Endodermal cell (in vitro differentiated cells): ENCODE data around the gene CAPN5. TPM values are rescaled to one million over a fixed set of nuclear protein-coding genes. Genes with fewer than 3 reads are reported as not detected.

ENCODE experiments used
- DNase-seq: peaks from one replicate; pipeline ENCODE4 v3.0.0-alpha.2; 2017
- H3K27ac ChIP-seq: 2 replicates; pipeline ENCODE4 v1.5.1; 2013; ENCODE audit warnings: mild to moderate bottlenecking, low read depth, low read length, moderate library complexity
- H3K27me3 ChIP-seq: 2 replicates; pipeline ENCODE4 v1.6.1; 2013; ENCODE audit warnings: mild to moderate bottlenecking, low read length, moderate library complexity; ENCODE audit not compliant: insufficient read depth, control insufficient read depth, poor library complexity, severe bottlenecking
- H3K36me3 ChIP-seq: 2 replicates; pipeline ENCODE4 v1.7.0; 2013; ENCODE audit warnings: mild to moderate bottlenecking, low read length, moderate library complexity; ENCODE audit not compliant: control insufficient read depth, insufficient read depth
- H3K4me1 ChIP-seq: one replicate; pipeline ENCODE4 v1.7.0; 2013; ENCODE audit warnings: low read length; ENCODE audit not compliant: control insufficient read depth, insufficient read depth
- H3K4me3 ChIP-seq: 2 replicates; pipeline ENCODE4 v1.5.1; 2013; ENCODE audit warnings: mild to moderate bottlenecking, low read length, moderate library complexity
- H3K9ac ChIP-seq: 2 replicates; pipeline ENCODE4 v1.6.1; 2013; ENCODE audit warnings: mild to moderate bottlenecking, low read length, moderate library complexity; ENCODE audit not compliant: poor library complexity, severe bottlenecking; ENCODE audit errors: extremely low read depth
- H3K9me3 ChIP-seq: 2 replicates; pipeline ENCODE4 v1.6.1; 2013; ENCODE audit warnings: mild to moderate bottlenecking, low read length, moderate library complexity; ENCODE audit not compliant: control insufficient read depth
- H3K27ac Mint-ChIP-seq: 2 replicates; pipeline ENCODE4 v1.8.0; 2020; ENCODE audit warnings: mixed read lengths
- H3K27me3 Mint-ChIP-seq: 2 replicates; pipeline ENCODE4 v1.8.0; 2021; ENCODE audit warnings: mild to moderate bottlenecking, mixed read lengths; ENCODE audit not compliant: insufficient read depth
- H3K36me3 Mint-ChIP-seq: 2 replicates; pipeline ENCODE4 v1.8.0; 2020; ENCODE audit warnings: low read depth, mixed read lengths
- H3K4me1 Mint-ChIP-seq: 2 replicates; pipeline ENCODE4 v1.8.0; 2020; ENCODE audit warnings: mixed read lengths
- H3K4me3 Mint-ChIP-seq: 2 replicates; pipeline ENCODE4 v1.8.0; 2020; ENCODE audit warnings: mild to moderate bottlenecking, moderate library complexity, mixed read lengths
- H3K9me3 Mint-ChIP-seq: 2 replicates; pipeline ENCODE4 v1.8.0; 2020; ENCODE audit warnings: mild to moderate bottlenecking, mixed read lengths
- CTCF ChIP-seq: fragments of 200-600 bp; sonication (generic); conservative IDR thresholded peaks from 2 replicates; pipeline ENCODE4 v1.5.0; 2021; ENCODE audit warnings: antibody characterized with exemption, mild to moderate bottlenecking
- WGBS, 2 experiments: methylation state at CpG; one replicate each; pipeline versions ENCODE4 v1.1.5 to v1.1.7; 2013; ENCODE audit warnings: missing lambda C conversion rate in 2 of 2, mixed read lengths in 1 of 2; ENCODE audit not compliant: insufficient coverage in 1 of 2, insufficient read length in 1 of 2; 5-methylcytosine and 5-hydroxymethylcytosine counted together
- total RNA-seq, 2 donors: library from RNA; stranded (reverse); fragmentation: NEBNext Ultra II Directional in 1 of 2; extraction: Animal tissue kit (Norgen Biotek cat#: 25700) in 1 of 2; gene quantifications; 2 replicates in 1 of 2; 3 replicates in 1 of 2; pipeline ENCODE4 v1.2.1, GENCODE V29; 2021

CAPN5 gene
- total RNA-seq, 2 donors from 2014 or later: 17.5 to 21.5 TPM

- WGBS, 2 experiments: 91 to 92% methylated on average over 11 to 15 of the region's 15 CpGs
- no peak overlapping the region for H3K27ac Mint-ChIP-seq
- H3K4me1 Mint-ChIP-seq: peaks cover 5% of the 10 kb centered on the region
- H3K27me3 Mint-ChIP-seq: peaks cover 10% of the 10 kb centered on the region
- no peak overlapping the region for H3K4me3 Mint-ChIP-seq
- peak; percentile 63 for DNase-seq
- no peak overlapping the region for H3K27ac ChIP-seq
- TF ChIP-seq CTCF: no peak
- no peaks in the 10 kb centered on the region for H3K36me3 Mint-ChIP-seq
- H3K9ac ChIP-seq: no peak overlapping the region
- H3K4me3 ChIP-seq: no peak overlapping the region
- no peaks in the 10 kb centered on the region for H3K4me1 ChIP-seq
- H3K9me3 ChIP-seq: no peaks in the 10 kb centered on the region
- no peaks in the 10 kb centered on the region for H3K36me3 ChIP-seq
- no peaks in the 10 kb centered on the region for H3K9me3 Mint-ChIP-seq
- no peaks in the 10 kb centered on the region for H3K27me3 ChIP-seq
These were observed 5.2 kb downstream of the CAPN5 start for GRCh38 chr11:77071671-77072605.

GRCh38 chr11:77072851-77073327, 6.1 kb downstream of the CAPN5 start:
- H3K4me3 ChIP-seq: no peak overlapping the region
- Mint-ChIP-seq H3K27me3 (peaks cover 8% of the 10 kb centered on the region), H3K4me3 (no peak overlapping the region), H3K36me3 (no peaks in the 10 kb centered on the region), H3K9me3 (peaks cover under 1% of the 10 kb centered on the region), H3K4me1 (no peaks in the 10 kb centered on the region), H3K27ac (peak overlapping the region; percentile 55)
- TF ChIP-seq CTCF: no peak
- no peak overlapping the region for H3K27ac ChIP-seq
- 94 to 96% methylated on average over 4 to 8 of the region's 8 CpGs for WGBS, 2 experiments
- no peaks in the 10 kb centered on the region for H3K9me3 ChIP-seq
- DNase-seq: peak; percentile 38
- no peaks in the 10 kb centered on the region for H3K27me3 ChIP-seq
- H3K4me1 ChIP-seq: no peaks in the 10 kb centered on the region
- H3K9ac ChIP-seq: no peak overlapping the region
- H3K36me3 ChIP-seq: no peaks in the 10 kb centered on the region

- Mint-ChIP-seq H3K27me3 (peaks cover 7% of the 10 kb centered on the region), H3K9me3 (peaks cover 6% of the 10 kb centered on the region), H3K27ac (peak overlapping the region; percentile 55), H3K36me3 (peaks cover 4% of the 10 kb centered on the region), H3K4me3 (no peak overlapping the region), H3K4me1 (no peaks in the 10 kb centered on the region)
- Histone ChIP-seq H3K9me3 (peaks cover 5% of the 10 kb centered on the region), H3K27ac (no peak overlapping the region), H3K4me3 (no peak overlapping the region), H3K4me1 (no peaks in the 10 kb centered on the region), H3K36me3 (no peaks in the 10 kb centered on the region), H3K9ac (no peak overlapping the region), H3K27me3 (no peaks in the 10 kb centered on the region)
- TF ChIP-seq CTCF: no peak
- DNase-seq: peak; percentile 52
- 82 to 87% methylated on average over 6 to 11 of the region's 11 CpGs for WGBS, 2 experiments
These were observed 6.7 kb downstream of the CAPN5 start for GRCh38 chr11:77073328-77074001.
